GM23338 (cell line): Measurements from ENCODE around the gene ELL2. TPM values are rescaled to one million over a fixed set of nuclear protein-coding genes. Genes with fewer than 3 reads are reported as not detected.

Experiments used
- ATAC-seq: fragments of 200-7000 bp; cut with Tn5 transposase; 3 replicates; pipeline ENCODE4 v1.9.1; 2020
- DNase-seq: peaks from one replicate; pipeline ENCODE4 v3.0.0-alpha.2; 2015; ENCODE audit warnings: low spot score
- H2AFZ ChIP-seq: fragments of 200-600 bp; sonication (generic); 2 replicates; pipeline ENCODE4 v1.8.0; 2016; ENCODE audit warnings: antibody characterized with exemption, mild to moderate bottlenecking, moderate library complexity
- H3F3A ChIP-seq: fragments of 200-600 bp; sonication (generic); replicated peaks from 2 replicates; pipeline ENCODE4 v1.8.0; 2017; ENCODE audit warnings: antibody characterized with exemption, mixed run types, low read depth
- H3K27ac ChIP-seq: fragments of 200-600 bp; sonication (generic); 2 replicates; pipeline ENCODE4 v1.6.1; 2016; ENCODE audit warnings: low read depth
- H3K27me3 ChIP-seq: fragments of 200-600 bp; sonication (generic); 2 replicates; pipeline ENCODE4 v1.8.0; 2016; ENCODE audit warnings: mild to moderate bottlenecking, mixed run types, moderate library complexity; ENCODE audit not compliant: insufficient read depth
- H3K36me3 ChIP-seq: fragments of 200-600 bp; sonication (generic); 2 replicates; pipeline ENCODE4 v1.8.0; 2016; ENCODE audit warnings: mild to moderate bottlenecking; ENCODE audit not compliant: insufficient read depth
- H3K4me1 ChIP-seq: fragments of 200-600 bp; sonication (generic); 2 replicates; pipeline ENCODE4 v1.8.0; 2016; ENCODE audit warnings: mild to moderate bottlenecking, moderate library complexity; ENCODE audit not compliant: insufficient read depth
- H3K4me2 ChIP-seq: fragments of 200-600 bp; sonication (generic); 2 replicates; pipeline ENCODE4 v1.7.1; 2017; ENCODE audit warnings: mixed run types
- H3K4me3 ChIP-seq: fragments of 200-600 bp; sonication (generic); 2 replicates; pipeline ENCODE4 v1.6.1; 2016; ENCODE audit warnings: mixed run types
- H3K79me2 ChIP-seq: fragments of 200-600 bp; sonication (generic); replicated peaks from 2 replicates; pipeline ENCODE4 v1.8.0; 2017; ENCODE audit warnings: mild to moderate bottlenecking; ENCODE audit not compliant: insufficient read depth
- H3K9me2 ChIP-seq: fragments of 200-600 bp; sonication (generic); 2 replicates; pipeline ENCODE4 v1.8.0; 2017; ENCODE audit not compliant: insufficient read depth
- H4K20me1 ChIP-seq: fragments of 200-600 bp; sonication (generic); replicated peaks from 2 replicates; pipeline ENCODE4 v1.8.0; 2017; ENCODE audit warnings: mild to moderate bottlenecking; ENCODE audit not compliant: insufficient read depth
- H3K27ac Mint-ChIP-seq: 2 replicates; pipeline ENCODE4 v1.8.0; 2020; ENCODE audit warnings: inconsistent platforms, mild to moderate bottlenecking, moderate library complexity, mixed read lengths
- H3K27me3 Mint-ChIP-seq: 3 replicates; pipeline ENCODE4 v1.8.0; 2022; ENCODE audit warnings: low read depth, mild to moderate bottlenecking, moderate library complexity, mixed read lengths, inconsistent platforms; ENCODE audit not compliant: insufficient read depth, poor library complexity
- H3K36me3 Mint-ChIP-seq: 3 replicates; pipeline ENCODE4 v1.8.0; 2021; ENCODE audit warnings: low read depth, mild to moderate bottlenecking, inconsistent platforms, moderate library complexity, mixed read lengths
- H3K4me1 Mint-ChIP-seq: 3 replicates; pipeline ENCODE4 v1.8.0; 2020; ENCODE audit warnings: mild to moderate bottlenecking, inconsistent platforms, mixed read lengths
- H3K4me3 Mint-ChIP-seq: 3 replicates; pipeline ENCODE4 v1.8.0; 2021; ENCODE audit warnings: moderate library complexity, mild to moderate bottlenecking, inconsistent platforms, mixed read lengths
- H3K9me3 Mint-ChIP-seq: 3 replicates; pipeline ENCODE4 v1.8.0; 2020; ENCODE audit warnings: moderate library complexity, mild to moderate bottlenecking, inconsistent platforms, mixed read lengths
- CREB1 ChIP-seq: fragments of 250-450 bp; sonication (Bioruptor Pico); IDR thresholded peaks from 2 replicates; pipeline ENCODE4 v1.5.0; 2020; ENCODE audit warnings: low read depth, mild to moderate bottlenecking, moderate library complexity
- EZH2phosphoT487 ChIP-seq: fragments of 200-600 bp; sonication (generic); IDR thresholded peaks from one replicate; pipeline ENCODE4 v1.8.1; 2018; ENCODE audit warnings: antibody characterized with exemption; ENCODE audit not compliant: unreplicated experiment
- STAT1 ChIP-seq: IDR thresholded peaks from one replicate; pipeline ENCODE4 v1.6.1; 2016; ENCODE audit warnings: antibody characterized with exemption; ENCODE audit not compliant: unreplicated experiment
- ZNF114 ChIP-seq: fragments of 250-450 bp; sonication (Bioruptor Pico); IDR thresholded peaks from 2 replicates; pipeline ENCODE4 v1.5.0; 2020; ENCODE audit warnings: mild to moderate bottlenecking, moderate library complexity
- ZNF331 ChIP-seq: fragments of 250-450 bp; sonication (Bioruptor Pico); IDR thresholded peaks from 2 replicates; pipeline ENCODE4 v1.5.0; 2020; ENCODE audit warnings: low read depth, mild to moderate bottlenecking, moderate library complexity
- ZNF462 ChIP-seq: fragments of 250-450 bp; sonication (Bioruptor Pico); IDR thresholded peaks from 2 replicates; pipeline ENCODE4 v1.5.0; 2020; ENCODE audit warnings: mild to moderate bottlenecking, moderate library complexity
- polyA plus RNA-seq: library from polyadenylated mRNA; unstranded; fragments of >200 nt; fragmentation: Nextera tagmentation; extraction: Ambion mirVana; gene quantifications from 2 replicates; pipeline ENCODE4 v1.2.1, GENCODE V29; 2016
- total RNA-seq: library from RNA; depleted of rRNA; stranded (reverse); fragments of >200 nt; shearing (Covaris generic); gene quantifications from 2 replicates; pipeline ENCODE4 v1.2.3, GENCODE V29; 2014

ELL2 gene
- total and polyA plus RNA-seq, 2 experiments from 2014 or later: 7.4 to 32.6 TPM

- TF ChIP-seq ZNF462 (CRISPR knock-in tag): no peak
- no peak for TF ChIP-seq CREB1
- TF ChIP-seq ZNF331: no peak
- TF ChIP-seq ZNF114: no peak
- TF ChIP-seq EZH2phosphoT487: no peak
- TF ChIP-seq STAT1: no peak
These were observed 47.5 kb upstream of the ELL2 start (continued) for GRCh38 chr5:96008987-96009647.

DNA sequence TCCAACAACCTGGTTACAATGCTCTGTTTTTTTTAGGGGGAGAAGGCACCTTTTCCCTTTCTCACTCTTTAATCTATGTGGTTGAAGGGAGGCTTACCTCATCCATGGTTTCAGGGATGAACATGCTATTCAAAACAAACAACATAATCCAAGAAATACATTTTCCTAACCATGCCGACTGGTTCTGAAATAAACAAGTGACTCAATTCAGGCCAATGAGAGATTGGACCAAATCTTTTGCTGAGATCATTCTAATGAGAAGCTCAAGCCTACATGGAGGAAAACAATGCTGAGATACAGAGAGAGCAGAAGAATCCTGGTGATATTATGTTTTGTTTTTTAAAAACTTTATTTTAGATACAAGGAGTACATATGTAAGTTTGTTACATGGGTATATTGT lies 46.8 kb upstream of the ELL2 start:
- H3F3A ChIP-seq: no peaks in the 10 kb centered on the region
- no peaks in the 10 kb centered on the region for H3K27me3 ChIP-seq
- ATAC-seq: no peak
- no peaks in the 10 kb centered on the region for H4K20me1 ChIP-seq
- H3K9me3 Mint-ChIP-seq: no peaks in the 10 kb centered on the region
- H3K27ac ChIP-seq: no peak overlapping the region
- DNase-seq: no peak
- no peaks in the 10 kb centered on the region for H3K79me2 ChIP-seq
- H3K36me3 ChIP-seq: no peaks in the 10 kb centered on the region
- H2AFZ ChIP-seq: no peak overlapping the region
- H3K4me3 Mint-ChIP-seq: no peak overlapping the region
- no peak overlapping the region for H3K27ac Mint-ChIP-seq
- H3K4me2 ChIP-seq: no peak overlapping the region
- H3K36me3 Mint-ChIP-seq: no peaks in the 10 kb centered on the region
- H3K4me1 Mint-ChIP-seq: no peaks in the 10 kb centered on the region
- H3K4me1 ChIP-seq: no peaks in the 10 kb centered on the region
- H3K9me2 ChIP-seq: no peaks in the 10 kb centered on the region
- no peaks in the 10 kb centered on the region for H3K27me3 Mint-ChIP-seq
- no peak for TF ChIP-seq EZH2phosphoT487
- no peak for TF ChIP-seq STAT1
- TF ChIP-seq ZNF462 (CRISPR knock-in tag): no peak
- TF ChIP-seq CREB1: no peak
- no peak for TF ChIP-seq ZNF331
- no peak overlapping the region for H3K4me3 ChIP-seq
